ENCODE measurements around the gene KCP.

The KCP gene

DNA sequence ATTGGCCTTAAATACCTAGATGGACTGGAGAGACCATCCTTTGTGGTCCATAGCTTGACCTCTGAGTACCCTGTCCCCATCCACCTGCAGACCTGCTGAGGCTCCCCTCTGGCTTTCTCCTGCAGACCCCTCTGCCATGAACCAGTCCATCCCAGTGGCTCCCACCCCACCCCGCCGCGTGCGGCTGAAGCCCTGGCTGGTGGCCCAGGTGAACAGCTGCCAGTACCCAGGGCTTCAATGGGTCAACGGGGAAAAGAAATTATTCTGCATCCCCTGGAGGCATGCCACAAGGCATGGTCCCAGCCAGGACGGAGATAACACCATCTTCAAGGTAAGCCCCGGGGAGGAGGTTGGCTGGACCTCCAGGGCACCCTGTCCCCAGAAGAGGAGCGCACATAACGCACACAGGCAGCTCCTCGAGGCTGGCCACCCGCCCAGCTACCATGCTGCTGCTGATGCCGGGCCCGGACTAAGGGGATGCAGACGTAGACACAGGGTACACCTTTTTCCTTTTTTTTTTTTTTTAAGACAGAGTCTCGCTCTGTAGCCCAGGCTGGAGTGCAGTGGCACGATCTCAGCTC, 31.5 kb upstream of the KCP start:
- Mint-ChIP-seq H3K27ac (no peak overlapping the region), H3K9me3 (no peaks in the 10 kb centered on the region), H3K4me3 (no peak overlapping the region), H3K4me1 (peaks cover 33% of the 10 kb centered on the region), H3K36me3 (peaks cover 61% of the 10 kb centered on the region)
- DNase-seq (ENCODE audit: low spot score in 2 of 2) (no peak), ATAC-seq (no peak)

DNA sequence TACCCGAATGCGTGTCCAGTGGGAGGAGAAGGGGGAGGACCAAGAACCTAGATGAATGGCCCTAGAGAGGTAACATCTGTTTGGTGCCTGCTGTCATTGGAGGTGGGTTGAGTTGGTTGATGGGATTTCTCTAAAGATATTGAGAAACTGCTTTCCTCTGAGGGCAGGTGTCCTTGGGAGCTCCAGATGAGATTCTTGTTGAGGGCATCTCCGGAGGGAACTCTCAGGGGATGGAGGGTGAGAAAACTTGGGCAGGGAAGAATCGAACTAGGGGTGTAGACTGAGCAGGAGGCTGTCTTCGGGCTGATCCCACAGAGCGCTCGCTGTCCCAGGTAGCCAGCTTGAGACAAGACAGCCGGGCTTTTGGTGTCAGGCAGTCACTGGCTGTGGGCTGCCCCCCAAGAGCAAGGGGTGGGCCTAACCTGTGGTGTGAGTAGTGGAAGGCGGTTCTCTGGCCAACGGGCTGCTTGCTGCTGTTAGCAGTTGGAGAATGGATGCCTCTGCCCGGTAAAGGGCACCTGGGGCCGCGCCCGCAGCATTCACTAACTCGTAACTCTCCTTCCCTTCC, 30.9 kb upstream of the KCP start:
- no peak for ATAC-seq
- H3K27ac Mint-ChIP-seq: peak overlapping the region; percentile 90
- H3K9me3 Mint-ChIP-seq: no peaks in the 10 kb centered on the region
- peaks cover 58% of the 10 kb centered on the region for H3K36me3 Mint-ChIP-seq
- DNase-seq (ENCODE audit: low spot score in 2 of 2): no peak
- H3K4me1 Mint-ChIP-seq: peaks cover 37% of the 10 kb centered on the region
- H3K4me3 Mint-ChIP-seq: peak overlapping the region; percentile 87

- Mint-ChIP-seq H3K36me3 (peaks cover 51% of the 10 kb centered on the region), H3K9me3 (no peaks in the 10 kb centered on the region), H3K4me3 (peak overlapping the region; percentile 87), H3K4me1 (peaks cover 37% of the 10 kb centered on the region), H3K27ac (peak overlapping the region; percentile 90)
- ATAC-seq (peak; percentile 49), DNase-seq (ENCODE audit: low spot score in 2 of 2) (no peak)
Observed at GRCh38 chr7:128940494-128941322, 30.2 kb upstream of the KCP start.

DNA sequence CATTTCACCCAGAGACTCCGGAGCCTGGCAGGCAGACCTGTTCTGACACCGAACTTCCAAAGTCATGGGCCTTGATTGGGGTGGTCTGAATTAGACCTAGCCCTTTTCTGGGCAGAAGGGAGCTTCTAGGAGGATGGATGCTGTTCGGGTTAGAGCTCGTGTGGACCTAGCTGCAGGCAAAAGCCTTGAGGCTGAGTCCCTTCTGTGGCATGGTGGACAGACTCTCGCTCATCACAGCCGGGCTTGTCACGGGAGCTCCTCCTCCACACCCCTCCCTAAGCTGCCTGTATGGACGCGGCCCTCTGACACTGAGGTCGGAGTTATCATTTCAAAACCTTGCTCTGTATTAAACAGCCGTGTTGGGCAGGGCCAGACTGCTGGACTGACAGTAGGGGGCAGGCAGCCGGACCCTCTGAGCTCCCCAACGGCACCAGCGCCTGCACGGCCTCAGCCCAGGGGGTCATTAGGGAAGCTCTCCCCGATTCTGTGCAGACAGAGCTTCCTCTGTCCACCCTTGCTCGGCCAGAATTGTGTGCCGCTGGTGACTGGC, 29.4 kb upstream of the KCP start:
- Mint-ChIP-seq H3K27ac (peak overlapping the region; percentile 88), H3K9me3 (no peaks in the 10 kb centered on the region), H3K4me1 (peaks cover 37% of the 10 kb centered on the region), H3K4me3 (peak overlapping the region; percentile 87), H3K36me3 (peaks cover 48% of the 10 kb centered on the region)
- peak; percentile 26 for ATAC-seq
- no peak for DNase-seq (ENCODE audit: low spot score in 2 of 2)

DNA sequence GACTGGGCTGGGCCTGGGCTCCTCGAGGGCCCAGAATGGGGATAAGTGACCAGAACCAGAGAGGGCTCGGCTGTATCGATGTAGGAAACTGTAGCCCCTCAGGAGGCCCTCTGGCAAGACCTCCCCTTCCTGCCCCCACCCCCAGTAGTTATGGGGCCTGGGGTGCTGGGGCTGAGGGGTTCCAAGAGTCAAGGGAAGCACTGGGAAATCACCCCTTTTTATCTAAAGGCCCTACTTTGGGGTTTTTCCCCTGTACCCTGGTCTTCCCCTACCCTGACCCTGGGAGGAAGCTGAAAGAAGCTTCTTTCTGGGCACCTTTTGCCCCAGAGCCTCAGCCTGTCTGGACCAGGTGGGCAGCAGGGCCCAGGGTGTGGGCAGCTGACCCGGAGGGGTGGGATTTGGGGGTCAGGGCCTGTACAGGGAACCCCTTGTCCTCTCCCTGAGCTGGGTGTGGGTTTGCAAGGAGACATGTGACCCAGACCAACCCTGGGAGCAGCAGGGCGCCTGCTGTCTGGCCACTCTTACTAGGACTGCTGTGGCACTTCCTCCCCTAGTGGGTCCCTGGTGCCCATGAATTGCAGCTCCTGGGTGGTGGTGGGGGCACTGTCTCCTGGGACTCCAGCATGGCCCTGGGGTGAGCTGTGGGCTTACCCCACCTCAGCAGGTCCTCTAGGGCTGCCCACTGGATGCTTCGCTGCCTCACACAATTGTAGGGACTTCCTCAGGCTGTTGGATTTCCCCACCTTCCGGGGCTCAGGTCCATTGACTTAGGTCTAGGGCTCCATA, 28.8 kb upstream of the KCP start:
- H3K27ac Mint-ChIP-seq: peak overlapping the region; percentile 88
- peak overlapping the region; percentile 87 for H3K4me3 Mint-ChIP-seq
- ATAC-seq (peak; percentile 27), DNase-seq (ENCODE audit: low spot score in 2 of 2) (no peak)
- no peaks in the 10 kb centered on the region for H3K9me3 Mint-ChIP-seq
- peaks cover 41% of the 10 kb centered on the region for H3K36me3 Mint-ChIP-seq
- peaks cover 37% of the 10 kb centered on the region for H3K4me1 Mint-ChIP-seq

- H3K27ac Mint-ChIP-seq: peak overlapping the region; percentile 88
- H3K9me3 Mint-ChIP-seq: no peaks in the 10 kb centered on the region
- DNase-seq (ENCODE audit: low spot score in 2 of 2) (no peak), ATAC-seq (peak; percentile 37)
- peaks cover 38% of the 10 kb centered on the region for H3K4me1 Mint-ChIP-seq
- H3K4me3 Mint-ChIP-seq: peak overlapping the region; percentile 87
- peaks cover 34% of the 10 kb centered on the region for H3K36me3 Mint-ChIP-seq
Observed at GRCh38 chr7:128938544-128939074, 28.1 kb upstream of the KCP start.

DNA sequence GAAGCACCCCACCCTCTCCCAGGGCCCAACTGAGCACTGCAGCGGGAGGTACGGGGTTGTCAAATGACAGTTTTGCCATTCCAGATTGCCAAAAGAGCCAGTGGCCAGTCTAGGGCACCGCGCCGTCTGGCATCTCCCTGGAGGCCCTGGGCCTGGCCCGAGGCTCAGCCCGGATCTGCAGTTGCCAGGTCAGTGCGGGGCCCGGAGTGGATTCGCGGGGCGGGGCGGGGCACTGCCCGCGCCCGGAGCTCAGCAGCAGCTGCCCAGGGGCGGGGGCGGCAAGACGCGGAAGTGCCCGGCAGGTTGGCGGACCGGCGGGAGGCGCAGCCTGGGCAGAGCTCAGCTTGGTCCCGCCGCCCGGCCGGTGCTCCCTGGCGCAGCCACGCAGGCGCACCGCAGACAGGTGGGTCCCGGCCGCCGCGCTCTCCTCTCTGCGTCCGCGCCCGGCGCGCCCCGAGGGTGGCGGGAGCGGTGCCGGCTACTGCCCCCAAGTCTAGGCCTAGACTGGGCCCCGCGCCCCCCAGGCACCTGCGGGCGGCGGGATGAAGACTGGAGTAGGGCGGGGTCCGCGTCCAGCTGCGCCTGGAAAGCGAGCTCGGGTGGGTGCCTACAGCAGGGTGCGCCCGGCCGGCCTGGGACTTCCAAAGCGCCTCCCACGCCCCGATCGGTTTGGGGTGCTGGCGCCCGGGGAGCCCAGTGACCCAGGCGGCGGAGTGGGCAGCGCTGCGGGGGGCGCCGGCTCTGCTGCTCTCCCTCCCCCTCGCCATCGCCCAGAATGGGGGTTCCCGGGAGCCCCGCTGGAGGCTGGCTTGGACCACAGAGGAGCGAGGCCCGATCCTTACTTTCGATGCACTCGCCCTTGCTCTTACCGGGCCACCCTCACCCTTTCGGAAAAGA, 27.4 kb upstream of the KCP start, which contains the start of gene IRF5:
Gene IRF5, plus strand, starts transcription at position 281 of the 897 bp plus-strand sequence. CDS start 4,155 bp downstream, outside the sequence.
- ATAC-seq (peak; percentile 46), DNase-seq (ENCODE audit: low spot score in 2 of 2) (peak; percentile 34 to 74)
- Mint-ChIP-seq H3K4me3 (peak within 1 kb of the TSS; percentile 87), H3K27ac (peak within 1 kb of the TSS; percentile 88), H3K9me3 (no peaks in the 10 kb centered on the region), H3K36me3 (peaks cover 27% of the 10 kb centered on the region), H3K4me1 (peaks cover 45% of the 10 kb centered on the region)

DNA sequence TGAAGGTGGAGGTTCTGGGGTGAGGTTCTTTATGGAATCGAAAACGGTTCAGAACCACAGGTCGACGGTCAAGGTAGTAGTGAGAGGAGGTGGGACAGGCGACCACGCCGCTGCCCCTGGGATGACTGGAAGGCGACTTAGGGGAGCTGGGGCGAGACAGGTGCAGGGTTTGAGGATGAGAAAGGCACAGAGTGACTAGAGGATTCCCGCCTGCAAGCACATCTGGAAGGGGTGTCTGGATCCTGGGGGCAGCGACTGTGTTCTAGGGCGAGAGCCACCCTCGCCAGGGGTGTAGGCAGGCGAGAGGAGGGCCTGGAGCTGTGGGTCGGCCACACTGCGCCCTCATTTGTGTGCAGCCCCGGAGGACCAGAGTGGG, 26.8 kb upstream of the KCP start:
- Mint-ChIP-seq H3K36me3 (peaks cover 21% of the 10 kb centered on the region), H3K4me3 (peak overlapping the region; percentile 87), H3K4me1 (peaks cover 52% of the 10 kb centered on the region), H3K27ac (peak overlapping the region; percentile 88), H3K9me3 (no peaks in the 10 kb centered on the region)
- ATAC-seq (no peak), DNase-seq (ENCODE audit: low spot score in 2 of 2) (no peak)

- peaks cover 21% of the 10 kb centered on the region for H3K36me3 Mint-ChIP-seq
- DNase-seq (ENCODE audit: low spot score in 2 of 2): no peak
- H3K9me3 Mint-ChIP-seq: no peaks in the 10 kb centered on the region
- H3K4me1 Mint-ChIP-seq: peaks cover 52% of the 10 kb centered on the region
- ATAC-seq: no peak
- peak overlapping the region; percentile 88 for H3K27ac Mint-ChIP-seq
- H3K4me3 Mint-ChIP-seq: peak overlapping the region; percentile 87
Observed at GRCh38 chr7:128936798-128937197, 26.3 kb upstream of the KCP start.

DNA sequence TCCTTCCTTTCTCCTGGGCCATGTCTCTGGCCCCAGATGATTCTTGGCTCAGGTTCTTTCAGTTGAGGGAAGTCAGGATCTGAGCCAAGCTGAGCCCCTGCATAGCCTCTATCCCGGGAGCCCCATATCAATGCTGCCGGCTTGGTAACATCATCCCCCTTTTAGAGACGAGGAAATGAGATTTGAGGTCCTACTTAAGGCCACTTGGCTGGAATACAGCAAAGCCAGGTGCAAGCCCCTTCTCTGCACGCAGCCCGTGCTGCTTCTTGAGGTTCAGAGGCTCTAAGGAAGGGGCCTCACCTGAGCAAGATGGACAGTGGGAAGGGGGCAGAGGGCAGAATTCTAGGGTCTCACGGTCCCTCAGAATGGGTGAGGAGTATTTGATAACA, 24.8 kb upstream of the KCP start:
- Mint-ChIP-seq H3K4me3 (no peak overlapping the region), H3K9me3 (no peaks in the 10 kb centered on the region), H3K36me3 (peaks cover 11% of the 10 kb centered on the region), H3K4me1 (peaks cover 39% of the 10 kb centered on the region), H3K27ac (peak overlapping the region; percentile 48)
- DNase-seq (ENCODE audit: low spot score in 2 of 2): no peak
- no peak for ATAC-seq

GRCh38 chr7:128934361-128935341, 24.1 kb upstream of the KCP start:
- Mint-ChIP-seq H3K9me3 (no peaks in the 10 kb centered on the region), H3K4me3 (no peak overlapping the region), H3K27ac (peak overlapping the region; percentile 48), H3K4me1 (peaks cover 32% of the 10 kb centered on the region), H3K36me3 (peaks cover 11% of the 10 kb centered on the region)
- DNase-seq (ENCODE audit: low spot score in 2 of 2) (no peak), ATAC-seq (no peak)

DNA sequence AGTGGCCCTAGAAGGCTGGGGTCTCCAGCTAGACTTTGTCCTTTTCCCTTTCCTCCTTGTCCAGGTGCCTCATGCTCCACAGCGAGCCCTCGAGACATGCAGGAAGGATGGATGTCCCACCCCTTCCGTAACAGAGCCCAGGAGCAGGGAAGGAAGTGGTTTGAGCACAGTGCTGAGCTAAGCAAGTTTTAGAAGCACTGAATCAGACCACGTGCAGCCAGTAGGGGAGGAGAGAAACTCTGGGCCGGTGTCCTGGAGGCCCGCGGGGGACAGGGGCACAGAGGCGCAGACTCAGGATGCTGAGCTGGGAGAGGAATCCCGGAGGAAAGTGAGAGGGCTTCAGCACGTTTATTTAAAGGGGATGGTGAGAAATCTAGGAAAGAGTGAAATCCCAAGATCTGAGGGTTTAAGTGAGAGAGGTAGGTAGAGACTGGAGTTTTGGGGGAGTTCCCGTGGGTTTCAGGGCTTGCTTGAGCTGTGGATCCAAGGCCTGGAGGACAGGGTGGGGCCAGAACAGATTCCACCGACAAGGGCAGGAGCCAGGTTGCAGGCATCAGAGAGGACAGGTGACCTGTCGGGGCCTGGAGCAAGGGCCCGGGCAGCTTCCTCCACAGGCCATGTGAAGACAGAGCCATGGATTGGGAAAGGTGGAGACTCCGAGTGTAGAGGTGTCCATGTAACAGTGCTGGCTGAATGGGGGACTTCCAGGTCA, 22.8 kb upstream of the KCP start:
- H3K9me3 Mint-ChIP-seq: no peaks in the 10 kb centered on the region
- H3K36me3 Mint-ChIP-seq: peaks cover 8% of the 10 kb centered on the region
- ATAC-seq (peak; percentile 76), DNase-seq (ENCODE audit: low spot score in 2 of 2) (no peak)
- H3K4me3 Mint-ChIP-seq: peak overlapping the region; percentile 63
- peak overlapping the region; percentile 92 for H3K27ac Mint-ChIP-seq
- H3K4me1 Mint-ChIP-seq: peaks cover 25% of the 10 kb centered on the region

DNA sequence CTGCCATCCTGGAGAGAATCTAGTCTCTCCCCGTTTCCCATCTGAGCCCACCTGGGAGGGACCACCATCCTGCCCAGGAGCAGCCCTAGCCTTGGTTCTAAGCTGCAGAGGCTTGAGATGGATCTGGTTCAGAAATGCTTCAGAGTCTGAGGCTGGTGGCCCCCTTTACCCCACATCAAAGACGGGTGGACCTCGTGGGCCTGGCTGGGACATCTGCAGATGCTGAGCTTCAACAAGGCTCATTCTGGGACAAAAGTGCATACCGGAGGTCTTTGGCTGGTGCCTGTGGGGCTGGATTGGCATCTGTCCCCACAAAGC, 22.3 kb upstream of the KCP start:
- no peak for DNase-seq (ENCODE audit: low spot score in 2 of 2)
- peak overlapping the region; percentile 92 for H3K27ac Mint-ChIP-seq
- no peaks in the 10 kb centered on the region for H3K9me3 Mint-ChIP-seq
- no peak for ATAC-seq
- H3K4me3 Mint-ChIP-seq: peak overlapping the region; percentile 63
- peaks cover 5% of the 10 kb centered on the region for H3K36me3 Mint-ChIP-seq
- H3K4me1 Mint-ChIP-seq: peaks cover 24% of the 10 kb centered on the region

Measured in stimulated activated effector memory CD8-positive, alpha-beta T cell treated with anti-CD3 and anti-CD28 coated beads, Interleukin-12 subunit alpha, Interleukin-12 subunit beta, amount 100 ng/mL, for 72 hours (primary cell).